Body of pancreas (tissue), 4 donors: ENCODE measurements around the gene NOL6. TPM values are rescaled to one million over a fixed set of nuclear protein-coding genes. Genes with fewer than 3 reads are reported as not detected.
A peak's percentile ranks its signal among the peaks of the same experiment; 100 is the strongest.
"Not testable (repeated sequence)": the region's sequence is repeated elsewhere in the genome, so short reads cannot be mapped to it uniquely, and the experiment has no call there.

Experiments used
- ATAC-seq: fragments of 150-250 bp; one replicate; pipeline ENCODE4 v1.9.1; 2016
- DNase-seq, 4 donors: peaks; one replicate each; pipeline ENCODE4 v3.0.0-alpha.2; 2019
- H3K27ac ChIP-seq, 4 donors: fragments of 200-600 bp; sonication (generic); 1 replicate in 3 of 4; 2 replicates in 1 of 4; pipeline versions ENCODE4 v1.5.1 to v1.6.1; 2016 to 2019; ENCODE audit warnings: mild to moderate bottlenecking in 1 of 4, mixed read lengths in 1 of 4, moderate library complexity in 1 of 4
- H3K27me3 ChIP-seq, 2 donors: fragments of 200-600 bp; sonication (generic); one replicate each; pipeline ENCODE4 v1.6.0; 2016; ENCODE audit warnings: mild to moderate bottlenecking in 1 of 2
- H3K36me3 ChIP-seq, 2 donors: fragments of 200-600 bp; sonication (generic); replicated peaks in 1 of 2; 2 replicates each; pipeline ENCODE4 v1.5.1; 2016; ENCODE audit warnings: low read depth in 2 of 2; ENCODE audit not compliant: insufficient read depth in 1 of 2
- H3K4me1 ChIP-seq: fragments of 200-600 bp; sonication (generic); one replicate; pipeline ENCODE4 v1.6.0; 2016
- H3K4me3 ChIP-seq, 2 donors: fragments of 200-600 bp; sonication (generic); 1 replicate in 1 of 2; 2 replicates in 1 of 2; pipeline ENCODE4 v1.5.1; 2016 to 2019
- H3K9me3 ChIP-seq, 3 donors: fragments of 200-600 bp; sonication (generic); 1 replicate in 2 of 3; 2 replicates in 1 of 3; pipeline ENCODE4 v1.5.1; 2016
- CTCF ChIP-seq, 7 experiments: fragments of 450-650 bp in 4 of 7; fragments of 200-600 bp in 3 of 7; sonication (generic) in 3 of 7; IDR thresholded peaks; one replicate each; pipeline ENCODE4 v1.5.1; 2016 to 2019; ENCODE audit warnings: antibody characterized with exemption in 7 of 7
- POLR2A ChIP-seq, 3 donors: fragments of 450-650 bp; IDR thresholded peaks; one replicate each; pipeline ENCODE4 v1.6.1; 2016; ENCODE audit warnings: antibody characterized with exemption in 3 of 3, mild to moderate bottlenecking in 2 of 3
- WGBS, 2 donors: methylation state at CpG; one replicate each; pipeline ENCODE4 v1.1.5; 2017; 5-methylcytosine and 5-hydroxymethylcytosine counted together
- intact Hi-C: fragments of 100-400 bp; cut with DNase I; formaldehyde crosslinking; loops from one replicate; pipeline ENCODE4 v1.15.1; 2023
- total RNA-seq, 2 donors: library from RNA; depleted of rRNA; stranded (reverse); fragments of >200 nt; gene quantifications; one replicate each; pipeline ENCODE4 v1.1.0, GENCODE V29; 2016

NOL6 gene
- total RNA-seq: 10 to 100 TPM; 14.8 to 23.1 TPM

DNA sequence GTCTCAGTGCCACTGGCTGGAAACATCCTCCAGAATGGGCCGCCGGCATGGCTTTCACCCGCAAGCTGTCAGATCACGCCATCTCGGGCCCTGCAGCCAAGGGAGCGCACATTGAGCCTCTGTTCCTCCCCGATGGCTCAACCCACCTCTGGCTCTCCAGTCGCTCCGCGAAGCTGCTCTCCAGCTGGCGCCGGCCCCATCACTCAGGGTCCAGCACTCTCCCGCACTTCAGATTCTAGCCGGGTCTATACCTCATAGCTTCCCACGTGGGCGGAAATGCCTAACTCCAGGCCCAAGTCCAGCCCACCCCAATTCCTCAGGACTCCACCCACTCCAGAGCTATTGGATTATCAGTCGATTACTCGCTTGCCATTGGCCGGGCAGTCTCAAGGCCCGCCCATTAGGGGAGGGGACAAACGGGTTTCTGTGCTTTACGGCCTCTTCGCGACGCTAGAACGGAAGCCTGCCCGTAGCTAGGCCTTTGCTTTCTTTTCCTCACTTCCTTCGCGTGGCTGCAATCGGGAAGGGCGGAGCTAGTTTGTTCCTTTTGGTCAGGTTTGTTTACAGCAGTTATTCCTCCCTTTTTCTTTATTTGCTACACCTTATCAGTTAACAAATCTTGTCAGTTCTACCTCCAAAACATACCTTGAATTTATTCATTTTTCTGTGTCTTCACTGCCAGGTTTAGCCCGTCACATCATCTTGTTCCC, at the start of gene NOL6:
Gene NOL6, minus strand, starts transcription at position 282 of the 710 bp plus-strand sequence. Its CDS starts 82 bp downstream, at position 200.
- intact Hi-C loops: no loop called here
- Histone ChIP-seq H3K4me1 (peaks cover 18% of the 10 kb centered on the region), H3K27ac (peak within 1 kb of the TSS in 2 of 4 donors; percentile 62 to 72), H3K27me3 (no peaks in the 10 kb centered on the region), H3K9me3 (no peaks in the 10 kb centered on the region), H3K4me3 (peak within 1 kb of the TSS; percentile 53 to 100), H3K36me3 (peaks cover 3 to 13% of the 10 kb centered on the region in 2 donors)
- peak in 1 of 7 experiments; percentile 7 for TF ChIP-seq CTCF (IDR thresholded peaks at IDR 0.05)
- peak in 2 of 3 donors; percentile 83 to 88 for TF ChIP-seq POLR2A (IDR thresholded peaks at IDR 0.05)
- DNase-seq (peak; percentile 98 to 99 (median 98)), ATAC-seq (peak; percentile 100)
- WGBS, 2 donors: 0% methylated on average over 16 to 32 of the region's 32 CpGs

DNA sequence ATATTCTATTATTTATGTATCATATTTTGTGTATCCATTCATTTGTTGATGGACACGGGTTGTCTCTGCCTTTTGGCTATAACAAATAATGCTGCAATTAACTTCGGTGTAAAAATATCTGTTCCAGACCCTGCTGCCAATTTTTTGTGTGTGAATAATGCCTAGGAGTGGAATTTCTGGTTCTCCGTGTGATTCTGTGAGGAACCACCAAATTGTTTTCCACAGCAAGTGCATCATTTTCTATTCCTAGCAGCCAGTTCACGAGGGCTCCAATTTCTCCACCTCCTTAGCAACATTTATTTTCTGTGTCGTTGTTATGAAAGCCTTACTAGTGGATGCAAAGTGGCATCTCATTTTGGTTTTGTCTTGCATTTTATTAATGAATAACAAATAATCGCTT, 48.1 kb upstream of the NOL6 start:
- H3K36me3 ChIP-seq, DNase-seq, H3K4me3 ChIP-seq, H3K27me3 ChIP-seq, intact Hi-C loops, H3K27ac ChIP-seq, H3K9me3 ChIP-seq, ATAC-seq: not testable (repeated sequence)
- peaks cover 14% of the 10 kb centered on the region for H3K4me1 ChIP-seq
- 51 to 59% methylated on average over 6 of the region's 6 CpGs for WGBS, 2 donors

GRCh38 chr9:33517934-33518577, 44.3 kb upstream of the NOL6 start:
- H3K4me1 ChIP-seq, H3K4me3 ChIP-seq, H3K27ac ChIP-seq, H3K36me3 ChIP-seq, H3K27me3 ChIP-seq, H3K9me3 ChIP-seq, intact Hi-C loops, DNase-seq, ATAC-seq: not testable (repeated sequence)
- 37 to 48% methylated on average over 6 of the region's 6 CpGs for WGBS, 2 donors

- TF ChIP-seq POLR2A (IDR thresholded peaks at IDR 0.05) (no peak), CTCF (IDR thresholded peaks at IDR 0.05) (peak; percentile 29 to 73 (median 56))
- H3K4me3 ChIP-seq: no peak overlapping the region
- peak; percentile 21 to 43 (median 42) for DNase-seq
- H3K36me3 ChIP-seq: no peaks in the 10 kb centered on the region
- 51 to 58% methylated on average over 2 of the region's 2 CpGs for WGBS, 2 donors
- H3K27ac ChIP-seq: no peak overlapping the region
- intact Hi-C loops: no loop called here
- ATAC-seq: no peak
- no peaks in the 10 kb centered on the region for H3K4me1 ChIP-seq
- no peaks in the 10 kb centered on the region for H3K9me3 ChIP-seq
- H3K27me3 ChIP-seq: no peaks in the 10 kb centered on the region
These were observed 43.6 kb upstream of the NOL6 start for GRCh38 chr9:33517373-33517772.

DNA sequence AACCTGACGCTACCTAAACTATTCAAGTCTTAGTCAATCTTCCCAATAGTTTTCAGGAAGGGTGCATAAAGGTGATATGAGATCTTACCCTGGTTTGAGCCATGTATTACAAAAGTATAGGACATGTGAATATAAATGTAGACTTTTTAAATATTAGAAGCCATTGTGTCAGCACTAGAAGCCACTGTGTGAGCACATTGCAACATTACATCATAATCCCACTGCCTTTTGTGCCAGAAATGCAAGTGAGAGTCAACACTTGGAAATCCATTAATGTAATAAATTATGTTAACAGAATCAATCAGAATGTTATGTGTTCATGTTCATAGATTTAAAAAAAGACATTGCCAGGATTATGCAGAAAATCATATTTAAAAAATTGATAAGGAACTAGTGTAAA, 42.7 kb upstream of the NOL6 start:
- DNase-seq, H3K4me3 ChIP-seq, ATAC-seq, H3K36me3 ChIP-seq, H3K4me1 ChIP-seq, H3K27me3 ChIP-seq, H3K27ac ChIP-seq, intact Hi-C loops, H3K9me3 ChIP-seq: not testable (repeated sequence)
- 69 to 90% methylated on average over 1 of the region's 1 CpG for WGBS, 2 donors

GRCh38 chr9:33515342-33515995, 41.7 kb upstream of the NOL6 start:
- 48 to 50% methylated on average over 2 of the region's 2 CpGs for WGBS, 2 donors
- intact Hi-C loops, H3K4me3 ChIP-seq: not testable (repeated sequence)

GRCh38 chr9:33512535-33512934, 38.8 kb upstream of the NOL6 start:
- H3K4me1 ChIP-seq, H3K4me3 ChIP-seq, DNase-seq, ATAC-seq, intact Hi-C loops, H3K36me3 ChIP-seq, H3K27me3 ChIP-seq, H3K9me3 ChIP-seq, H3K27ac ChIP-seq: not testable (repeated sequence)
- 87 to 89% methylated on average over 2 of the region's 2 CpGs for WGBS, 2 donors

More at GRCh38 chr9:33515342-33515995, 41.7 kb upstream of the NOL6 start:
- not testable (repeated sequence) for ATAC-seq, H3K4me1 ChIP-seq, H3K27ac ChIP-seq, H3K9me3 ChIP-seq, H3K27me3 ChIP-seq, H3K36me3 ChIP-seq, DNase-seq
